IMR-90 (cell line): Measurements from ENCODE around the gene WNT7B. TPM values are rescaled to one million over a fixed set of nuclear protein-coding genes. Genes with fewer than 3 reads are reported as not detected.

Experiments used
- ATAC-seq: fragments of 200-7000 bp; cut with Tn5 transposase; 2 replicates; pipeline ENCODE4 v1.9.1; 2020; ENCODE audit warnings: low read depth, mild to moderate bottlenecking, moderate library complexity
- BruUV-seq: library from RNA; stranded (reverse); fragments of 400-500 nt; replicated peaks from 2 replicates; lab custom pipeline; 2021; lab: Mats Ljungman, UMichigan
- CTCF ChIA-PET: fragments of 300-600 bp; formaldehyde crosslinking; extraction: SDS; loops from one replicate; lab custom pipeline; 2021; ENCODE audit warnings: antibody characterized with exemption; lab: Yijun Ruan, JAX
- POLR2A ChIA-PET: fragments of 300-600 bp; sonication (Branson Sonifier 250); formaldehyde crosslinking; loops from one replicate; lab custom pipeline; 2022; ENCODE audit warnings: antibody characterized with exemption; ENCODE audit not compliant: unreplicated experiment; lab: Charles Lee
- DNase-seq: peaks from one replicate; pipeline ENCODE4 v3.0.0; 2013
- H2AFZ ChIP-seq: replicated peaks from 2 replicates; pipeline ENCODE3; 2013; ENCODE audit warnings: low read length, mild to moderate bottlenecking; ENCODE audit not compliant: poor library complexity
- H2AK5ac ChIP-seq: 2 replicates; pipeline ENCODE4 v1.6.1; 2013; ENCODE audit warnings: low read depth, low read length, inconsistent platforms
- H2AK9ac ChIP-seq: replicated peaks from 2 replicates; pipeline ENCODE3; 2013; ENCODE audit warnings: mild to moderate bottlenecking, low read depth, low read length, moderate library complexity; ENCODE audit not compliant: poor library complexity
- H2BK120ac ChIP-seq: 2 replicates; pipeline ENCODE4 v1.6.1; 2013; ENCODE audit warnings: low read depth, low read length, inconsistent platforms
- H2BK15ac ChIP-seq: 3 replicates; pipeline ENCODE4 v1.6.1; 2013; ENCODE audit warnings: low read depth, low read length, inconsistent platforms
- H2BK20ac ChIP-seq: 2 replicates; pipeline ENCODE4 v1.6.1; 2013; ENCODE audit warnings: low read depth, mild to moderate bottlenecking, inconsistent platforms, low read length, moderate library complexity
- H2BK5ac ChIP-seq: 2 replicates; pipeline ENCODE4 v1.6.1; 2013; ENCODE audit warnings: mild to moderate bottlenecking, low read depth, low read length, inconsistent platforms; ENCODE audit not compliant: poor library complexity, severe bottlenecking
- H3K14ac ChIP-seq: replicated peaks from 2 replicates; pipeline ENCODE4 v1.6.1; 2013; ENCODE audit warnings: low read depth, low read length, inconsistent platforms
- H3K18ac ChIP-seq: 2 replicates; pipeline ENCODE4 v1.6.1; 2013; ENCODE audit warnings: low read depth, low read length, control low read depth
- H3K23ac ChIP-seq: 2 replicates; pipeline ENCODE4 v1.6.1; 2013; ENCODE audit warnings: low read depth, low read length, inconsistent platforms
- H3K27ac ChIP-seq: 2 replicates; pipeline ENCODE4 v1.5.1; 2013; ENCODE audit warnings: mild to moderate bottlenecking, control low read depth, low read length; ENCODE audit not compliant: insufficient read depth
- H3K27me3 ChIP-seq: 2 replicates; pipeline ENCODE4 v1.6.1; 2013; ENCODE audit warnings: low read length; ENCODE audit not compliant: control insufficient read depth, insufficient read depth
- H3K36me3 ChIP-seq: 2 replicates; pipeline ENCODE4 v1.6.1; 2013; ENCODE audit warnings: low read length, mixed read lengths; ENCODE audit not compliant: control insufficient read depth, insufficient read depth
- H3K4ac ChIP-seq: 2 replicates; pipeline ENCODE4 v1.6.1; 2013; ENCODE audit warnings: low read depth, low read length, inconsistent platforms
- H3K4me1 ChIP-seq: 2 replicates; pipeline ENCODE4 v1.6.1; 2013; ENCODE audit warnings: low read length, mixed read lengths; ENCODE audit not compliant: control insufficient read depth, insufficient read depth
- H3K4me2 ChIP-seq: 2 replicates; pipeline ENCODE4 v1.6.1; 2013; ENCODE audit warnings: low read depth, mild to moderate bottlenecking, control low read depth, low read length, moderate library complexity
- H3K4me3 ChIP-seq: 2 replicates; pipeline ENCODE4 v1.5.1; 2013; ENCODE audit warnings: low read depth, mild to moderate bottlenecking, control low read depth, low read length, moderate library complexity; ENCODE audit not compliant: insufficient read depth
- H3K56ac ChIP-seq: 2 replicates; pipeline ENCODE4 v1.6.1; 2013; ENCODE audit warnings: low read length, inconsistent platforms; ENCODE audit not compliant: insufficient read depth; ENCODE audit errors: extremely low read depth
- H3K79me1 ChIP-seq, 2 experiments: 2 replicates each; pipeline ENCODE4 v1.6.1; 2013; ENCODE audit warnings: low read length in 2 of 2, inconsistent platforms in 1 of 2, low read depth in 1 of 2
- H3K9ac ChIP-seq: 2 replicates; pipeline ENCODE4 v1.6.1; 2013; ENCODE audit warnings: low read depth, low read length, control low read depth
- H3K9me1 ChIP-seq: 2 replicates; pipeline ENCODE4 v1.6.1; 2013; ENCODE audit warnings: low read length, inconsistent platforms; ENCODE audit not compliant: insufficient read depth
- H3K9me3 ChIP-seq: 2 replicates; pipeline ENCODE4 v1.6.1; 2013; ENCODE audit warnings: low read length; ENCODE audit not compliant: control insufficient read depth, insufficient read depth
- H4K20me1 ChIP-seq: 2 replicates; pipeline ENCODE4 v1.6.1; 2013; ENCODE audit warnings: low read length, inconsistent platforms; ENCODE audit not compliant: insufficient read depth
- H4K5ac ChIP-seq: 2 replicates; pipeline ENCODE4 v1.6.1; 2013; ENCODE audit warnings: mild to moderate bottlenecking, low read depth, low read length, control low read depth
- H4K8ac ChIP-seq, 2 experiments: 2 replicates each; pipeline ENCODE4 v1.6.1; 2013; ENCODE audit warnings: low read depth in 2 of 2, low read length in 2 of 2, control low read depth in 1 of 2, inconsistent platforms in 1 of 2
- H4K91ac ChIP-seq: 2 replicates; pipeline ENCODE4 v1.6.1; 2013; ENCODE audit warnings: low read depth, low read length, inconsistent platforms; ENCODE audit not compliant: insufficient read depth
- BHLHE40 ChIP-seq: fragments of 150-350 bp; IDR thresholded peaks from 2 replicates; pipeline ENCODE4 v1.6.1; 2016; ENCODE audit warnings: mild to moderate bottlenecking, low read depth, low read length
- CTCF ChIP-seq: conservative IDR thresholded peaks from 2 replicates; pipeline ENCODE4 v1.5.1; 2012; ENCODE audit warnings: mild to moderate bottlenecking, low read depth, low read length, improper control_type of control experiment
- FOS ChIP-seq: fragments of 150-350 bp; IDR thresholded peaks from 2 replicates; pipeline ENCODE4 v1.6.1; 2016; ENCODE audit warnings: low read depth, low read length
- MXI1 ChIP-seq: IDR thresholded peaks from 2 replicates; pipeline ENCODE4 v1.6.1; 2012; ENCODE audit warnings: low read depth, mild to moderate bottlenecking, low read length, moderate library complexity, borderline replicate concordance
- NFE2L2 ChIP-seq: fragments of 150-350 bp; IDR thresholded peaks from 2 replicates; pipeline ENCODE4 v1.6.1; 2016; ENCODE audit warnings: low read depth, mild to moderate bottlenecking, low read length
- RAD21 ChIP-seq: IDR thresholded peaks from 2 replicates; pipeline ENCODE4 v1.6.1; 2012; ENCODE audit warnings: low read length, improper control_type of control experiment
- SMC3 ChIP-seq: fragments of 150-350 bp; IDR thresholded peaks from 2 replicates; pipeline ENCODE4 v1.6.1; 2016; ENCODE audit warnings: low read depth, mild to moderate bottlenecking, antibody characterized with exemption, low read length, moderate library complexity
- WGBS, 2 experiments: methylation state at CpG; one replicate each; pipeline versions ENCODE4 v1.1.5 to v1.1.7; 2013; ENCODE audit warnings: missing lambda C conversion rate in 2 of 2; ENCODE audit not compliant: insufficient read length in 1 of 2; ENCODE audit errors: extremely low coverage in 2 of 2; 5-methylcytosine and 5-hydroxymethylcytosine counted together
- dilution Hi-C: fragments of 300-500 bp; cut with HindIII; formaldehyde crosslinking; loops from one replicate; pipeline ENCODE4 v1.14.3; 2018; ENCODE audit warnings: low sequenced_read_pairs; ENCODE audit not compliant: unreplicated experiment
- in situ Hi-C: fragments of 300-500 bp; cut with MboI; formaldehyde crosslinking; loops from 3 replicates; pipeline ENCODE4 v1.14.3; 2019; ENCODE audit warnings: low sequenced_read_pairs, inconsistent platforms, mixed read lengths
- intact Hi-C: fragments of 100-400 bp; cut with micrococcal nuclease; formaldehyde crosslinking; loops from 2 replicates; pipeline ENCODE4 v1.10.0; 2022
- polyA plus RNA-seq, 3 experiments: library from polyadenylated mRNA; depleted of rRNA; stranded (reverse); fragments of >200 nt; gene quantifications; 2 replicates each; pipeline ENCODE4 v1.2.3, GENCODE V29; 2012; ENCODE audit warnings: low replicate concordance in 1 of 3
- total RNA-seq: library from RNA; depleted of rRNA; stranded (reverse); fragments of >200 nt; gene quantifications from 2 replicates; pipeline ENCODE4 v1.2.3, GENCODE V29; 2012

The WNT7B gene
- total and polyA plus RNA-seq, 2 of the 4 experiments (the other 2 are of a cell fraction): under 0.01 to 0.15 TPM

GRCh38 chr22:45964926-45965527 is 11.9 kb downstream of the WNT7B start:
- intact Hi-C loops: no loop called here
- H3K4me1 ChIP-seq: peaks cover 17% of the 10 kb centered on the region

More at GRCh38 chr22:45964926-45965527, 11.9 kb downstream of the WNT7B start:
- WGBS, 2 experiments: 57% methylated on average over 4 of the region's 12 CpGs; no CpG with 5 or more reads in 1 of the 2 experiments
- H4K91ac ChIP-seq: no peak overlapping the region
- no TSS peak for BruUV-seq
- H2BK15ac ChIP-seq: no peak overlapping the region
- no peak overlapping the region for H3K56ac ChIP-seq
- H4K8ac ChIP-seq: no peak overlapping the region
- H3K79me1 ChIP-seq: 0 out of 4 replicates have a peak, but pooled peaks cover 0 to 5% of the 10 kb centered on the region in 2 experiments
- peak overlapping the region; percentile 67 for H2AFZ ChIP-seq
- peaks cover 8% of the 10 kb centered on the region; the same call in 1 of the 2 replicates for H3K27me3 ChIP-seq
- no peak overlapping the region for H3K23ac ChIP-seq
- TF ChIP-seq NFE2L2: no peak
- no peak for TF ChIP-seq CTCF
- no peak for TF ChIP-seq MXI1
- no peak for TF ChIP-seq FOS
- no peak for TF ChIP-seq RAD21
- no peak for TF ChIP-seq BHLHE40
- TF ChIP-seq SMC3: no peak
- DNase-seq (no peak), ATAC-seq (no peak)
- peaks cover 10% of the 10 kb centered on the region for H3K9me1 ChIP-seq
- in situ Hi-C loops (no loop called here), dilution Hi-C loops (no loop called here)
- H3K18ac ChIP-seq: no peak overlapping the region
- no peaks in the 10 kb centered on the region for H3K9me3 ChIP-seq
- no peak overlapping the region for H3K27ac ChIP-seq
- CTCF ChIA-PET: no interaction called here
- no peak overlapping the region for H3K4me3 ChIP-seq
- no peak overlapping the region for H3K9ac ChIP-seq
- no peak overlapping the region for H3K4me2 ChIP-seq
- peaks cover 3% of the 10 kb centered on the region for H4K20me1 ChIP-seq
- H2BK120ac ChIP-seq: no peak overlapping the region
- no peak overlapping the region for H3K4ac ChIP-seq
- H3K14ac ChIP-seq: no peak overlapping the region
- H2BK5ac ChIP-seq: no peak overlapping the region
- peak overlapping the region; percentile 55 for H2AK9ac ChIP-seq
- H2AK5ac ChIP-seq: no peak overlapping the region
- POLR2A ChIA-PET: interaction anchor here (0.6 kb wide), 1 partner anchor 17 kb away, joined by 18 read pairs; no protein-coding TSS in a partner anchor
- H2BK20ac ChIP-seq: no peak overlapping the region
- H3K36me3 ChIP-seq: no peaks in the 10 kb centered on the region
- H4K5ac ChIP-seq: no peak overlapping the region
